Mesendoderm (in vitro differentiated cells): ENCODE measurements around the gene TIMM29.

Experiments used
- DNase-seq: peaks from one replicate; pipeline ENCODE4 v3.0.0; 2013
- H2AK5ac ChIP-seq: 2 replicates; pipeline ENCODE4 v1.6.1; 2013; ENCODE audit warnings: low read length, inconsistent platforms
- H2BK120ac ChIP-seq: 2 replicates; pipeline ENCODE4 v1.6.1; 2013; ENCODE audit warnings: low read depth, mild to moderate bottlenecking, low read length, moderate library complexity, mixed read lengths
- H2BK15ac ChIP-seq: replicated peaks from 2 replicates; pipeline ENCODE4 v1.6.1; 2013; ENCODE audit warnings: low read depth, mild to moderate bottlenecking, moderate library complexity
- H2BK5ac ChIP-seq: 2 replicates; pipeline ENCODE4 v1.6.1; 2013; ENCODE audit warnings: low read length, inconsistent platforms
- H3K18ac ChIP-seq: 2 replicates; pipeline ENCODE4 v1.6.1; 2013; ENCODE audit warnings: mild to moderate bottlenecking, low read length, mixed read lengths
- H3K23ac ChIP-seq: one replicate; pipeline ENCODE4 v1.6.1; 2013; ENCODE audit warnings: low read length
- H3K27ac ChIP-seq: 2 replicates; pipeline ENCODE4 v1.5.1; 2013; ENCODE audit warnings: low read depth, mild to moderate bottlenecking, inconsistent platforms, low read length, moderate library complexity
- H3K27me3 ChIP-seq: 2 replicates; pipeline ENCODE4 v1.6.1; 2013; ENCODE audit warnings: low read length, control low read depth, mild to moderate bottlenecking, inconsistent platforms; ENCODE audit not compliant: insufficient read depth, poor library complexity
- H3K36me3 ChIP-seq: 2 replicates; pipeline ENCODE4 v1.6.1; 2013; ENCODE audit warnings: low read length, inconsistent platforms; ENCODE audit not compliant: control insufficient read depth, insufficient read depth
- H3K4ac ChIP-seq: one replicate; pipeline ENCODE4 v1.6.1; 2013; ENCODE audit warnings: low read depth, mild to moderate bottlenecking, low read length, moderate library complexity
- H3K4me1 ChIP-seq: 2 replicates; pipeline ENCODE4 v1.6.1; 2013; ENCODE audit warnings: low read depth, low read length, inconsistent platforms; ENCODE audit not compliant: control insufficient read depth
- H3K4me2 ChIP-seq: 2 replicates; pipeline ENCODE4 v1.6.1; 2013; ENCODE audit warnings: low read length
- H3K4me3 ChIP-seq: 2 replicates; pipeline ENCODE4 v1.5.1; 2013; ENCODE audit warnings: mild to moderate bottlenecking, low read length
- H3K56ac ChIP-seq: one replicate; pipeline ENCODE4 v1.6.1; 2013; ENCODE audit warnings: low read length
- H3K79me1 ChIP-seq: 2 replicates; pipeline ENCODE4 v1.6.1; 2013; ENCODE audit warnings: low read length, inconsistent platforms
- H3K79me2 ChIP-seq: 2 replicates; pipeline ENCODE4 v1.6.1; 2013; ENCODE audit warnings: mild to moderate bottlenecking, low read length; ENCODE audit not compliant: control insufficient read depth, insufficient read depth
- H3K9ac ChIP-seq: 2 replicates; pipeline ENCODE4 v1.6.1; 2013; ENCODE audit warnings: low read length, inconsistent platforms
- H4K5ac ChIP-seq: one replicate; pipeline ENCODE4 v1.6.1; 2013; ENCODE audit warnings: low read length
- H4K8ac ChIP-seq: one replicate; pipeline ENCODE4 v1.6.1; 2013; ENCODE audit warnings: low read depth, mild to moderate bottlenecking, control low read depth, low read length, moderate library complexity
- WGBS: extraction: QIAGEN DNeasy Blood & Tissue Kit; methylation state at CpG from one replicate; pipeline ENCODE4 v1.1.7; 2013; ENCODE audit warnings: low lambda C conversion rate, missing lambda C conversion rate; ENCODE audit not compliant: insufficient coverage; ENCODE audit errors: extremely low coverage; 5-methylcytosine and 5-hydroxymethylcytosine counted together

TIMM29 gene

DNA sequence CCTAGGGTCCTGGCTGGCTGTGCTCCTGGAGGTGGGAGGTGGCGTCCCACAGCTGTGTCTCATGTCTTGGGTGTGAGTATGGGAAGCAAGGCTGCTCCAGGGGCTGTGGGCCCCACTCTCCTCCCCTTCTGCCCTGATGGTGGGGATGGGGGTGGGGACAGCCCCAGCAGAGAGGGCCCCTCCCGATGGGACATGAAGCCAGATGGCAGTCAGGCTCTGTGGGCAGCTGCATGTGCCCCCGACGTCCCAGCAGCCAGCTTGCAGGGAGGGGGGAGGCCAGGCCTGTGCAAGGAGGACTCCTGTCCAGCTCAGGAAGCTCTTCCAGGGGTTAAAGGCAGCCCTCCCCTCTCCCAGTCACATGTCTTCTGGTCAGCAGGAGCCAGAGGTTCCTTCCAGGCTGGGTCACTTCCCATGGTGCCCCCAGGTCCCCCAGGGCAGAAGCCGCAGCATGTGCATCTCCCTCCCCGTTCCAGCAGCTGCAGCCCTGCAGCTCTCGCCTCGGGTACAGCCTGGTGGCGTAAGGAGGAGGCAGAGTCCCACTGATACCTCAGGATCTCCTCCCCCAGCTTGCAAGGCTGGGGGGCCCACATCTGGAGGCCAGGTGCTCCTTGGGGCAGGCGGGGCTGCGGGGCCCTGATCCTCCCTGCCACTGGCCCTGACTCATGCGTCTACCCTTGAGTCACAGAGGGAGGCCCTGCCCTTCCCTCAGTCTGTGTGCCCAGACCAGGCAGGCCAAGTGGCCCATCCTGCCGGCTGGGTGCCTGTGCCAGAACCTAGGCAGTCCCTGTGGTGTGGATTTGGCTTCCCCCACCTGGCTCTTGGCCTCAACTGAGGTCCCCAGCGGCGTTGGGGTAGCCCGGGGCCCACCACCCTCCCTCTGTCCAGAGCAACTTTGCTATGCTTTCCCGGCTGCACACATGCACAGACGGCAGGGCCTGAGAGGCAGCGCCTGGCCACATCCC is 13.2 kb upstream of the TIMM29 start:
- no CpG with 5 or more reads among the region's 19 CpGs for WGBS
- H3K4me2 ChIP-seq: no peak overlapping the region
- H3K56ac ChIP-seq: no peak overlapping the region
- no peak overlapping the region for H2BK5ac ChIP-seq
- no peak overlapping the region for H3K18ac ChIP-seq
- H3K27me3 ChIP-seq: no peaks in the 10 kb centered on the region
- H3K9ac ChIP-seq: no peak overlapping the region
- H4K8ac ChIP-seq: no peak overlapping the region
- no peak overlapping the region for H2AK5ac ChIP-seq
- no peak overlapping the region for H3K27ac ChIP-seq
- no peak for DNase-seq
- no peaks in the 10 kb centered on the region for H3K4me1 ChIP-seq
- no peak overlapping the region for H3K4me3 ChIP-seq
- no peaks in the 10 kb centered on the region for H3K79me1 ChIP-seq
- H4K5ac ChIP-seq: no peak overlapping the region
- H3K79me2 ChIP-seq: no peaks in the 10 kb centered on the region
- peaks cover 9% of the 10 kb centered on the region for H3K36me3 ChIP-seq
- H2BK15ac ChIP-seq: no peak overlapping the region
- H3K23ac ChIP-seq: no peak overlapping the region
- H2BK120ac ChIP-seq: no peak overlapping the region
- H3K4ac ChIP-seq: no peak overlapping the region

DNA sequence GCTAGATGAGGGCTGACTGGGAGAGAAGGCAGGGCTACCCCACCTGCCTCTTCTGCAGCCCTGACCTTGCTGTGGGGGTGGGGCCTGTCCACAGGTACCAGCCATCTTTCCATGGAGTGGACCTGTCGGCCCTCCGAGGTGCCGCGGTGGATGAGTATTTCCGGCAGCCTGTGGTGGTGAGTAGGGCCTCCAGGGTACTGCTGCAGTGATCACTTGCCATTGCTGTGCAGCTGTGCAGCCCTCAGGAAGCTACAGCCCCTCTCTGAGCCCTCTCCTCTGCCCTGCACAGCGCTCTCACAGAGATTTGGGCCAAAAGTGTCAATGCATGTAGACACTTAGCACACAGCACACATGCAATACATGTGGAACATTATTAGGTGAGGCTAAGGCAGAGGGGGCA is 12.0 kb upstream of the TIMM29 start:
- WGBS: no CpG with 5 or more reads among the region's 6 CpGs
- Histone ChIP-seq H3K4ac (no peak overlapping the region), H3K18ac (no peak overlapping the region), H3K27me3 (no peaks in the 10 kb centered on the region), H4K8ac (no peak overlapping the region), H3K79me2 (no peaks in the 10 kb centered on the region), H3K9ac (no peak overlapping the region), H2BK120ac (no peak overlapping the region), H3K27ac (no peak overlapping the region), H3K4me1 (no peaks in the 10 kb centered on the region), H2BK5ac (no peak overlapping the region), H3K36me3 (peaks cover 5% of the 10 kb centered on the region), H3K56ac (no peak overlapping the region), H2AK5ac (no peak overlapping the region), H3K4me2 (no peak overlapping the region), H4K5ac (no peak overlapping the region), H3K23ac (no peak overlapping the region), H2BK15ac (no peak overlapping the region), H3K4me3 (no peak overlapping the region), H3K79me1 (no peaks in the 10 kb centered on the region)
- DNase-seq: no peak

DNA sequence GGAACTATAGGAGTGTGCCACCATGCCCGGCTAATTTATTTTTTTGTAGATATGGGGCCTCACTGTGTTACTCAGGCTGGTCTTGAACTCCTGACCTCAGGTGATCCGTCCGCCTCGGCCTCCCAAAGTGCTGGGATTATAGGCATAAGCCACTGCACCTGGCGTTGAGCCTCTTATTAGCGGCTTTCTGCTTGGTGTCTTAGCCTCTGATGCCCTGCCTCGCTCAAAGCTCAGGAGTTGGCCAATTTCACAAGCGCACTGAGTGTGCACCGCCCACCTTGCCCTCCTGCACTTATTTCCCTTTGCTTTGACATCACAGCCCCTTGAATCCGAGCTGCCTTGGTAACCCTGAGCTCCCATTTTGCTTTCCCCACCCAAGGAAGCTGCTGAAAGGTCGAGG is 10.3 kb upstream of the TIMM29 start:
- no peak overlapping the region for H4K8ac ChIP-seq
- no peak overlapping the region for H3K4me2 ChIP-seq
- no peaks in the 10 kb centered on the region for H3K79me1 ChIP-seq
- peaks cover 5% of the 10 kb centered on the region for H3K36me3 ChIP-seq
- H3K18ac ChIP-seq: no peak overlapping the region
- H3K27ac ChIP-seq: no peak overlapping the region
- no peak overlapping the region for H4K5ac ChIP-seq
- H3K9ac ChIP-seq: no peak overlapping the region
- H2BK15ac ChIP-seq: no peak overlapping the region
- no peak overlapping the region for H2BK120ac ChIP-seq
- no peak overlapping the region for H2AK5ac ChIP-seq
- H2BK5ac ChIP-seq: no peak overlapping the region
- no CpG with 5 or more reads among the region's 11 CpGs for WGBS
- H3K79me2 ChIP-seq: no peaks in the 10 kb centered on the region
- no peak overlapping the region for H3K56ac ChIP-seq
- H3K4me3 ChIP-seq: no peak overlapping the region
- no peak for DNase-seq
- no peak overlapping the region for H3K23ac ChIP-seq
- H3K4ac ChIP-seq: no peak overlapping the region
- no peaks in the 10 kb centered on the region for H3K4me1 ChIP-seq
- no peaks in the 10 kb centered on the region for H3K27me3 ChIP-seq

DNA sequence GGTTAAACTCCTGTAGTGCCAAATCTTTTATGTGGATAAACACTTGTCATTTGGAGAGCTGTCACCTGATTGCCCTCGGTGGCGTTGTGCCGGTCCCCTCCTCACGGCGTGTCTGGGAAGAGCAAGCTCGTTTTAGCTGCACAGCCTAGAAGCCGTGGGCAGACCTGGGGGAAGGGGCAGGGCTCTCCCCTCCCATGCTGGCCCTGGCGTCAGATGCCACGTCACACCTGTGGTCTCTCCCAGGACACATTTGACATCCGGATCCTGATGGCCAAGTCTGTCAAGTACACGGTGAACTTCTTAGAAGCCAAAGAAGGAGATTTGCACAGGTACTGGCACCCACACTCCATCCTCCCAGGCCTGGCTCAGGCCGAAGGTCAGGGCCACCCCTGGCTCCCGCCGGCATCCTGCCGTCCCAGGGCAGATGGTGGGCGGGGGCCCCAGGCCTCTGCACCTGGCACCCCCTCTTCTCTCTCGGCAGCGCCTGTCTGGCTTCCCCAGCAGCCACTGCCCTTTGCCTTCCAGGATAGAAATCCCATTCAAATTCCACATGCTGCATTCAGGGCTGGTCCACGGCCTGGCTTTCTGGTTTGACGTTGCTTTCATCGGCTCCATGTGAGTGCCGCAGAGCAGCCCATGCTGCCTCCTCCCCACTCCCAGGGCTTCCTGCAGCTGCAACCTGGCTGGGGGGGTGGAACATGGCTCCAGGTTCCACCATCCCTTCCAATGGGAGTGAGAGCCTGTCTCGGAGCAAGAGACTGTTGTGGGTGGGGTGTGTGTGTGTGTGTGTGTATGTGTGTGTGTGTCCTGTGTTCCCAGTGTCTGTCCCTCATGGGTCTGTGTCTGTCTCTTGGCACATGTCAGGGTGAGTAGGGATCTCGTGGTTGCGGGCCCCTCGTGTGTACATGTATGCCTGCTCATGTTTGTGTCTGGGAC is 9.0 kb upstream of the TIMM29 start:
- Histone ChIP-seq H3K56ac (no peak overlapping the region), H3K4me3 (no peak overlapping the region), H2AK5ac (no peak overlapping the region), H3K4me1 (no peaks in the 10 kb centered on the region), H2BK120ac (no peak overlapping the region), H3K36me3 (peaks cover 10% of the 10 kb centered on the region), H4K5ac (no peak overlapping the region), H3K79me2 (no peaks in the 10 kb centered on the region), H3K27ac (no peak overlapping the region), H3K4me2 (no peak overlapping the region), H3K4ac (no peak overlapping the region), H3K9ac (no peak overlapping the region), H2BK15ac (no peak overlapping the region), H4K8ac (no peak overlapping the region), H3K27me3 (no peaks in the 10 kb centered on the region), H2BK5ac (no peak overlapping the region), H3K23ac (no peak overlapping the region), H3K79me1 (no peaks in the 10 kb centered on the region), H3K18ac (no peak overlapping the region)
- no peak for DNase-seq
- no CpG with 5 or more reads among the region's 26 CpGs for WGBS

DNA sequence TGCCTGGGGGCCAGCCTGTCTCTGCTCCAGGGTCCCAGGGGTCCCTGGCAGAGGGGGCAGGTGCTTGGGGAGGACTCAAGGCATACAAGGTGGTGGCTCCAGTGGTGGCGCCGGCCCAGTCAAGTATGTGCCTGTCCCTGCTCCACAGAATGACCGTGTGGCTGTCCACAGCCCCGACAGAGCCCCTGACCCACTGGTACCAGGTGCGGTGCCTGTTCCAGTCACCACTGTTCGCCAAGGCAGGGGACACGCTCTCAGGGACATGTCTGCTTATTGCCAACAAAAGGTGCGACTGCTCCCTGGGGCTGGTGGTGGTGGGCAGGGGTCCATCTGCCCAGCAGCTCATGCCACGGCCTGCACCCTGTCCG is 8.3 kb upstream of the TIMM29 start:
- H2BK5ac ChIP-seq: no peak overlapping the region
- no peak overlapping the region for H3K4me2 ChIP-seq
- H3K27ac ChIP-seq: no peak overlapping the region
- H2AK5ac ChIP-seq: no peak overlapping the region
- no peak overlapping the region for H3K23ac ChIP-seq
- H4K5ac ChIP-seq: no peak overlapping the region
- H3K79me1 ChIP-seq: no peaks in the 10 kb centered on the region
- whole genome bisulfite sequencing: no CpG with 5 or more reads among the region's 10 CpGs
- no peak overlapping the region for H3K4me3 ChIP-seq
- no peak for DNase-seq
- H3K4me1 ChIP-seq: no peaks in the 10 kb centered on the region
- H2BK120ac ChIP-seq: no peak overlapping the region
- no peaks in the 10 kb centered on the region for H3K79me2 ChIP-seq
- no peaks in the 10 kb centered on the region for H3K27me3 ChIP-seq
- no peak overlapping the region for H2BK15ac ChIP-seq
- H3K4ac ChIP-seq: no peak overlapping the region
- no peak overlapping the region for H3K18ac ChIP-seq
- no peak overlapping the region for H3K9ac ChIP-seq
- H3K36me3 ChIP-seq: peaks cover 10% of the 10 kb centered on the region
- H3K56ac ChIP-seq: no peak overlapping the region
- no peak overlapping the region for H4K8ac ChIP-seq
